Pons (tissue), 1 donor: ENCODE results near the gene CSTB.

ENCODE experiments used
- DNase-seq: peaks from one replicate; pipeline ENCODE4 v3.0.0-alpha.2; 2016; ENCODE audit warnings: low spot score

Gene CSTB

DNA sequence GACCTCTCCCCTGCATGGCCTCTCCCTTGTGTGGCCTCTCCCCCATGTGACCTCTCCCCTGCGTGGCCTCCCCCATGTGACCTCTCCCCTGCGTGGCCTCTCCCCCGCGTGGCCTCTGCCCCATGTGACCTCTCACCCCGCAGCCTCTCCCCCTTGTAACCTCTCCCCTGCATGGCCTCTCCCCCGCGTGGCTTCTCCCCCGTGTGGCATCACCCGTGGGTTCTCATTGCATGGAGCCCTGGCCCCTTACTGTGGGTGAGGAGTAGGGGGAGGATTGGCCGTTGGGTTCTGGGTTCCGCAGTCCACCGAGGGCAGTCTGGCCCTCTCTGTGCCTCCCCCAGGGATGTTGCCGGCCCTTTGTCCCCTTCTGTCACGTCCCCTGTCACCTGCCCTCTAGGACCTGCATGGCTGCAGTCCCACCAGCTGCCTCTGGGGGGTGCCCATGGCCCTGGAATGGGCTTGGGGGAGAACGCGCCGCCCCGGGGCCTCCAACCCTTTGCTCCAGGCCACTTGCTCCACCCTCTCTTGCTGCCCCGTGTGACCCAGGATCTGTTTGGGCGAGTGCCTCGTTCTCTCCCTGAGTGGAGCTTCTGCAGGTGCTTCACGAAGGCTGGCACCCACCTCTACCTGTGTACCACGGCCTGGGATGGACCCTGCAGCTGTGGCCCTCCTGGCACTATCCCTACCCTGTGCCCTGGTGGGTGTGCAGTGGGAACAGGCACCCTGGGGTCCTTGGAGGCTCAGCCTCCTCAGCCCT is 34.6 kb upstream of the CSTB start:
- DNase-seq, result peak; percentile 60

DNA sequence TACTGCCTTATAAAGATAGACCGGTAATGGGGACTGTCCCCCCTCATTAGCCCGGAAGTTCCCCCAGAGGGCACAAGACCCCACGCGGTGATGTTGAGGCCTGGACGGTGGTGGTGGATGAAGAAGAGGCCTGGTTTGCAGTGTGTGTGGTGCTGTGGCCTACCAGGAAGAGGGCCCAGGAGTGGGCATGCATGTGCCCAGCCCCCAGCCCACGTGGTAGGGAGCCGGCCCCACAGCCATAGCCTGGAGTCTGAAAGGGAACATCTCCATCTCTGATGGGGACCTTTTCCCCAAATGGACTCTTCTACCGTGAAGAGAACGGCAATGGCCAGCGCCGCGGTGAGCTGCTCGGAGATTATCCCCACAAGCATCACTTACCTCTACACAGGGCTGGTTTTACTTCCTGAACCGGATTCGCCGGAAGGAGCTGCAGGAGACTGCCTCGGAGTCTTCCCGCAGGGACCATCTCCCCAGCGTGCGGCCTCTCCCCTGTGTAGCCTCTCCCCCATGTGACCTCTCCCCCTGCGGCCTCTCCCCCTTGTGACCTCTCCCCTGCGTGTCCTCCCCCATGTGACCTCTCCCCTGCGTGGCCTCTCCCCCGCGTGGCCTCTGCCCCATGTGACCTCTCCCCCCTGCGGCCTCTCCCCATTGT is 33.9 kb upstream of the CSTB start:
- no peak for DNase-seq

- DNase-seq, result no peak
Measured at GRCh38 chr21:43809346-43809799, 33.3 kb upstream of the CSTB start.

DNA sequence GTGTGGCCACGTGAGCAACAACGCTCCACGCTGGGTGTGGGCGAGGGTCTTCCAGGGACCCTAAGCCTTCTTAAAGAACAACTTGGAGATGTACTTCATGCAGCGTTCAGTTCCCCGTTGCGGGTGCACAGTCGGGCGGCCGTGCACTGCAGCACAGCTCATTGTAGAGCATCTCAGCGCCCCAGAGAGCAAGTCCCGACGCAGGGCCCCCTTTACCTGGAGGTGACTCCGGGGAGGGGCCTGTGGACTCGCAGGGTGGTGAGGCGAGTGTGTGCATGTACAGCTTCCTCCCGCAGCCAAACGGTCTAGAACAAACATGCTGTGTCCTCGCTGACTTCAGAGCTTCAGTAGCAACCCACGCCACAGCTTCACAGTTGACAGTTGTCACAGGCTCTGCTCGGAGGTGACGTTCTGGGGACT is 32.7 kb upstream of the CSTB start:
- no peak for DNase-seq

DNA sequence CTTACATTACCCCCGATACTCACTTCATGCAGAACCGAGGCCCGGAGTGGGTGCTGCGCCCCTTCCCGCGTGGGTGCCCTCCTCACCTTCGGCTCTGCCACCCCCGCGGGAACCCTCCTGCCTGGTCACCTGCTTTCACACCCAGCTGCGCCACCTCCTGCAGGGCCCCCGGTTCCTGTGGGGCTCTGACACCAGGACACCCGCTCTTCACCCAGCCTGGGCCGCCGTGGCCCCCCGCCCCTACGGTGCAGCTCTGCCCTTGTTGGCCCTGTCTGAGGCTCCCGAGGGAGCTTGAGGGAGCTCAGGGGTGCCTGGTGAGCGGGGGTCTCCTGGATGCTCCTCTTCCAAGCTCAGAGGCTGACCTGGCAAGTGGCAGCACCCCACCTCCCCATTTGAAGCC is 32.3 kb upstream of the CSTB start:
- DNase-seq, result no peak

DNA sequence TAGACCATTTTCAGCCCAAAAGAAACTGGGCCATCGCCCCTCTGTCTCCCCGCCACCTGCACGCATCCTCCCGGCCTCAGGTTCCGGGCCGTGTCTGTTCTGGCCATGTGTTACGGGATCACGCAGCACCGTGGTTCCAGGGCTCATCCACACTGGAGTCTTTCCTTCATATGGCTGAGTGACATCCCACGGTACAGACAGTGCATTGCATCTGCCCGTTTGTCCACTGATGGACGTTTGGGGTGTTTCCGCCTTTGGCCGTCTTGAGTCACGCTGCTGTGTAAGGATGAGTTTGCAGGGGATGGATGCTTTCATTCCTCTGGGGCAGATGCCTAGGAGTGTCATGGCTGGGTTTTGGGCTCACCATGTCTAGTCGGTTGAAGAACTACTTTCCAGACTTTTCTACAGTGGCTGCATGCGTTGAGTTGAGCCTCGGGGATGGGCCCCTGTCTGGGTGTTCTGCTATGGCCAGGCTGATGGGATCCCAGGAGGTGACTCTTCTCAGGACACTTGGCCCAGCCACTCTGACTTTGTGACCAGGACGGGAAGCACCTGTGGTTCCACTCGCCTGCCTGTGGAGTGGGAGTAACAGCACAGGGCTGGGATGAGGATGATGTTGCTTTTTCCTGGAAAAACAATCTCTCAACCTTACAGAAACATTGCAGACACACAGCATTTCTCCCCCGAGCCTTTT is 30.1 kb upstream of the CSTB start:
- DNase-seq, result no peak

DNA sequence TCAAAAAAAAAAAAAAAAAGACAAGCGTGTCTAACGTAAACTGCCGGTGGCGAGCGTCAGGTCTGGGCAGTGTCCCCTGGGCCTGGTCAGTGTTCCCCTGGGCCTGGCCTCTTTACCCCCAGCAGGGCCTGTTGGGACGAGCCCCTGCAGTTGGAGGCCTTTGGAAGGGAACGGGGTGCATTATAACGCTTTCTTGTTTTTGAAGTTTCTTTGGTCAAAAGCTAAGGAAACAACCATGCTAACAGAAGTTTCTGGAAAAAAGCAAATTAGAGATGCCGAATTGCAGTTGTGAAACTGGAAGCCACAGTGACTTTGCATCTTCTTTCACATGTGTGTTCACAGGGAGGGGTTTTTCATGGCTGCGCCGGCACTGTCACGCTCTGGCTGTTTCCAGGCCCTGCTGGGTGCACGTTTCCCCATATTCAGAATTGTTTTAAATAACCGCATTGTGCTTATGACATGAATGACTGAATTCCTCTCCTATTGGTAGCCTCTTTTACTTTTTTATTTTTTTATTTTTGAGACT is 29.2 kb upstream of the CSTB start:
- DNase-seq, result no peak

DNA sequence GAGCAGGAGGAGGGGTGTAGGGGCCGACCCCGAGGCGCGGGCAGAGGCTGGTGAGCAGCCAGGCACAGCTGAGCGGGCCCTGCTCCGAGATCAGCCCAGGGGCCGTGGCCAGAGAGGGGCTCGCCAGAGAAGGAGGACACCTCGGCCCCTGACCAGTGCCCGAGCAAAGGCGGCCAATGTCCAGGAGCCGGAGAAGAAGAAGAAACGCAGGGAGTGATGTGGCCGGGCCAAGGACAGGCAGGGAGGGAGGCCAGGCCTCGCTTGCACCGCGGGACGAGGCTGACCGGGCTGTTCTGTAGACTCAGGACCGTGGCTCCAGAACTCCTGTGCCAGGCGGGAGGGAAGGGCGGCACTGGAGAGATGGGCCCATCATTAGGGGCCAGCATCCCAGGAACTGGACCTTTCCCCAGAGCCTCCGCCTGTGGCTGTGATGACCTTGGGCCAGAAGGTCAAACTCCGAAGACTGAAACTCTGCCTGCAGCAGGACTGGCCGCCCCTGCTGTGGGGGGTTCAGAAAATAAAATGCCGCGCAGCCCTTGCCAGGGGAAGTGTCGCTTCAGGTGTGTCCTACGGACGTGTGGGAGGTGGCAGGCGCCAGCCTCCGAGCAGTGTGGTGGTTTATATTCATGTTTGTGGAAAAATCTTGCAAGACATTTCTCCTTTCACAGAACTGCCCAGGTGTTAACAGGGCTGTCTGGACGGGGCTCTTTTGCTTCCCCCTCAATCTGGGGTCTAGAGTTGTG is 27.6 kb upstream of the CSTB start:
- no peak for DNase-seq

DNA sequence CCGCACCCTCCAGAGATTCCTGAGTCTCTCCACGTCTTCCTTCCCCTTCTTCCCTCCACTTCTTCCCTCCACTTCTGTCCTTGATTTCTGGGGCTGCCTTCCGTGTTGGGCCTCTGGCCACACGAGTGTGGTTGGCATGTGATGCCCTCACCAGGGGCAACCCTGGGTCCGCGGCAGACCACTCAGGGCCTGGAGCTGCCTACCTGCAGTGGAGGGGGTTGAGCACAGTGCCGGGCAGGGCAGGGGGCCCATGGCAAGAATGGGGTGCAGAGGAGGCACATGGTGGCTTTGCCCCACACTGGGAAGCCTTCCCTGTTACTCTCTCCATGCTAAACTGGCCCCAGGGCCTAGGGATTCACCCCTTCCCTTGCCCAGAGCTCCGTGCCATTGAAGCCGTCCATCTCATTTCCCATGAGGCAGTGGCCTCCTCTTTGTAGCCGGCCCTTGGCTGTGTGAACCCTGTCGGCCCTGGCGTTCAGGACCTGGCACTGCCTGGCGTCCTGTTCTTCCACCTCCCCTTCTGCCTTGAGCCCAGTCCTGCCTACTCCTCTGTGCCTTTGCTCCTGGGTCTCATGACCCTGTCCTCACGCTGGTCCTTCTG is 26.7 kb upstream of the CSTB start:
- no peak for DNase-seq

DNA sequence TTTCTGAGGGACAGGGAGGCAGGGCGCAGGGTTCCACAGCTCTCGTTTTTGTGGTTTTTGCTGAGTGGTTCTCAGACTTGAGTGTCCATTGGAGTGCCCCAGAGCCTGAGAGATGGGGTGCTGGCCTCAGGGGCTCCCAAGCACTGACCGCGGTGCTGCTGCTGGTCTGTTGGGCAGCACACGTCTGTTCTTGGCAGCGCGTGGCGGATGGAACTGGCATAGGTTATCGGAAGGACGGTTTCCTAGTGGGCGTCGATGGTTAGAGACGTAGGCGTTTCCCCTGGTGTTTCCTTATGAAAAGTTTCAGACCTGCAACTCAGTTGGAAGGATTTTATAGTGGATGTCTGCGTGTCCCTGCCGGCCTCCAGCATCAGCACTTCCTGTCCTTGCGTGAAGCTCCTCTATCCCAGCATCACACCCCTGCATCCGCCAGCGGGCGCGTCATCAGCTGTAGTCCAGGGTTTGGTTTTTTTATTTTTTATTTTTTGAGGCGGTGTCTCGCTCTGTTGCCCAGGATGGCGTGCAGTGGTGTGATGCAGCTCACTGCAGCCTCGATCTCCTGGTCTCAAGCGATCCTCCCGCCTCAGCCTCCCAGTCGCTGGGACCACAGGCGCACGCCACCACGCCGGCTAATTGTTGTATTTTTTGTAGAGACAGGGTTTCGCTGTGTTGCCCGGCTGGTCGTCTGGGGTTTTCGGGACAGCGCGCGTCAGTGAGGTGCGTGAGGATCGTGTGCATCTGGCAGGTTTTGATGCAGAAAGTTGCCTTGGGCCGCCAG is 25.1 kb upstream of the CSTB start:
- no peak for DNase-seq

- no peak for DNase-seq
Measured at GRCh38 chr21:43800566-43800965, 24.5 kb upstream of the CSTB start.

DNA sequence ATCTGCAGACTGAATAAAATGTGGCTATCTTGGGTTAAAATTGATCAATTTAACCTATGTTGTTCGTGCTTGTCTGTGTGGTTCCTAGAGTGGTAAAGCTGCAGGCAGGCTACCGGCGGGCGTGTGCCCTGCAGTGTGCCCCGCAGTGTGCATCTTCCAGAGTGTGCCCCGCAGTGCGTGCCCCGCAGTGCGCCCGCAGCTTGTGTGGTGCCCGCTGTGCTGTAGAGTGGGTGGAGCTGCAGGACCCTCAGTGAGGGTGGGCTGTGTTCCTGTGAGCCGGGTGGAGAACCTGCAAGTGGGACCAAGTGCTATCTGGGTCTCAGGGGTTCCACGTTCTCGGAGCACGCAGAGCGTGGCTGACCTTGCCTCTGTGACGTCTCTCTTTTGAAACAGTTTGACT is 24.0 kb upstream of the CSTB start:
- no peak for DNase-seq

- no peak for DNase-seq
Measured at GRCh38 chr21:43799301-43799840, 23.3 kb upstream of the CSTB start.

- no peak for DNase-seq
Measured at GRCh38 chr21:43797925-43798715, 22.0 kb upstream of the CSTB start.

DNA sequence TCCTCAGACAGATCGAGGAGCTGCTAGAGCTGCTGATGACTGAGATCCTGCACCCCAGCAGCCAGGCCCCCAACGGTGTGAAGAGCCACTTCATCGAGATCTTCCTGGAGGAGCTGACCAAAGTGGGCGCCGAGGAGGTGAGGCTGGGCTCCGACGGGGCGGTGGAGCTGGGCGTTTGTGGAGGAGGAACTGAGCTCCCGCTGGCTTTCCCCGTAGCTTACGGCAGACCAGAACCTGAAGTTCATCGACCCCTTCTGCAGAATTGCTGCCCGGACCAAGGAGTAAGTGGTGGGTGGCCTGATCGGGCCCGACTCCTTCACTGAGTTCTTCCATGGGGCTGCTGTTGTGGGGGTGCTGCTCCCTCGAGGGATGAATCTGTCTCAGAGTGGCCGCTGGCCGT is 21.3 kb upstream of the CSTB start:
- DNase-seq, result no peak

DNA sequence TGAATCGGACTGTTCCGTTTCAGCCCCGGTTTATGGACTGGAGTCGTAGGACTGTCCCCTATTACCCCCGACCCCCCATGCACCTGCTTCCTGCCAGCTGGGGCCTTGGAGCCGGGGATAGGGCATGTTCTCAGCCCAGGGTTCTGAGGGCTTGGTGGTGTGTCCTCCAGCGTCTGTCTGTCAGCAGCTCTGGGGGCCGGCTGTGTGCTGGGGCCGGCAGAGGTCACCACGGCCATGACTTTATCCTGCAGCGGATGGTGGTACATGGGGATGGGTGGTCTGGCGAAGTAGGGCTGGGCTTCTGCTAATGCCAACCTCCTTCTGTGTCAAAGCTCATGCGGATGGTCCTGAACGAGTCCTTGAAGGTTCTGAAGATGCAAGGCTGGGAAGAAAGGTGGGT is 18.7 kb upstream of the CSTB start:
- DNase-seq, result no peak

- no peak for DNase-seq
Measured at GRCh38 chr21:43794311-43794710, 18.2 kb upstream of the CSTB start.

GRCh38 chr21:43793243-43793642 is 17.1 kb upstream of the CSTB start:
- DNase-seq, result no peak

GRCh38 chr21:43792406-43792805 is 16.3 kb upstream of the CSTB start:
- DNase-seq, result no peak

GRCh38 chr21:43790010-43790524 is 14.0 kb upstream of the CSTB start:
- DNase-seq, result no peak
